ENCODE results near the gene TBX19. TPM values are rescaled to one million over a fixed set of nuclear protein-coding genes. Genes with fewer than 3 reads are reported as not detected.

The TBX19 gene
- total RNA-seq, 4 donors from 2014 or later: 0.45 to 2.8 (median 1.4) TPM

DNA sequence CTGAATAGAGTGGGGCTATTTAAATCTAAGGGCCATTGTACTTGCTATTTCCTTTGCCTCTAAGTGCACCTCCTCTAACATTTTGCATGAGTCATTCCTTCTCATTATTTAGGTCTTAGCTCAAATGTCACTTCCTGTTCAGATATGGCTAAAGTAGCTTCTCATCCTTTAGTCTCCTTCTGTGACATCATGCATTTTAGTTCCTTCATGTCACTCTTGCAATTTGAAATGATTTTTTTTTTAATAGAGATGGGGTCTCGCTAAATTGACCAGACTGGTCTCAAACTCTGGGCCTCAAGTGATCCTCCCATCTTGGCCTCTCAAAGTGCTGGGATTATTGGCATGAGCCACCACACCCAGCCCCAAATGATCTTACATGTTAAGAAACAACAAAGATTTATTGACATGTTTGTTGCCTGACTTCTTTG, 6.6 kb downstream of the TBX19 start:
- TF ChIP-seq POLR2A (IDR thresholded peaks at IDR 0.05): no peak
- TF ChIP-seq POLR2AphosphoS5 (IDR thresholded peaks at IDR 0.05): no peak
- no peak for TF ChIP-seq EP300 (IDR thresholded peaks at IDR 0.05)
- TF ChIP-seq, protein P1, sequence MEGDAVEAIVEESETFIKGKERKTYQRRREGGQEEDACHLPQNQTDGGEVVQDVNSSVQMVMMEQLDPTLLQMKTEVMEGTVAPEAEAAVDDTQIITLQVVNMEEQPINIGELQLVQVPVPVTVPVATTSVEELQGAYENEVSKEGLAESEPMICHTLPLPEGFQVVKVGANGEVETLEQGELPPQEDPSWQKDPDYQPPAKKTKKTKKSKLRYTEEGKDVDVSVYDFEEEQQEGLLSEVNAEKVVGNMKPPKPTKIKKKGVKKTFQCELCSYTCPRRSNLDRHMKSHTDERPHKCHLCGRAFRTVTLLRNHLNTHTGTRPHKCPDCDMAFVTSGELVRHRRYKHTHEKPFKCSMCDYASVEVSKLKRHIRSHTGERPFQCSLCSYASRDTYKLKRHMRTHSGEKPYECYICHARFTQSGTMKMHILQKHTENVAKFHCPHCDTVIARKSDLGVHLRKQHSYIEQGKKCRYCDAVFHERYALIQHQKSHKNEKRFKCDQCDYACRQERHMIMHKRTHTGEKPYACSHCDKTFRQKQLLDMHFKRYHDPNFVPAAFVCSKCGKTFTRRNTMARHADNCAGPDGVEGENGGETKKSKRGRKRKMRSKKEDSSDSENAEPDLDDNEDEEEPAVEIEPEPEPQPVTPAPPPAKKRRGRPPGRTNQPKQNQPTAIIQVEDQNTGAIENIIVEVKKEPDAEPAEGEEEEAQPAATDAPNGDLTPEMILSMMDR (IDR thresholded peaks at IDR 0.05): no peak
- H3K36me3 ChIP-seq: no peaks in the 10 kb centered on the region
- no peaks in the 10 kb centered on the region for H3K4me1 ChIP-seq
- H3K9me3 ChIP-seq: no peaks in the 10 kb centered on the region
- no peak overlapping the region for H3K4me3 ChIP-seq
- 100% methylated on average over 1 of the region's 1 CpG for WGBS, 2 donors (ENCODE audit: low coverage in 1 of 2)
- H3K27me3 ChIP-seq: no peaks in the 10 kb centered on the region
- ATAC-seq: no peak
- H3K27ac ChIP-seq: no peak overlapping the region

- TF ChIP-seq EP300 (IDR thresholded peaks at IDR 0.05) (no peak), POLR2AphosphoS5 (IDR thresholded peaks at IDR 0.05) (no peak), POLR2A (IDR thresholded peaks at IDR 0.05) (no peak)
- TF ChIP-seq, protein P1 (IDR thresholded peaks at IDR 0.05): no peak
- ATAC-seq: no peak
- Histone ChIP-seq H3K4me1 (no peaks in the 10 kb centered on the region), H3K27ac (no peak overlapping the region), H3K9me3 (no peaks in the 10 kb centered on the region), H3K36me3 (no peaks in the 10 kb centered on the region), H3K4me3 (no peak overlapping the region), H3K27me3 (no peaks in the 10 kb centered on the region)
- WGBS, 2 donors (ENCODE audit: low coverage in 1 of 2): 72 to 92% methylated on average over 3 of the region's 3 CpGs
Observed at GRCh38 chr1:168288311-168289052, 7.8 kb downstream of the TBX19 start.

DNA sequence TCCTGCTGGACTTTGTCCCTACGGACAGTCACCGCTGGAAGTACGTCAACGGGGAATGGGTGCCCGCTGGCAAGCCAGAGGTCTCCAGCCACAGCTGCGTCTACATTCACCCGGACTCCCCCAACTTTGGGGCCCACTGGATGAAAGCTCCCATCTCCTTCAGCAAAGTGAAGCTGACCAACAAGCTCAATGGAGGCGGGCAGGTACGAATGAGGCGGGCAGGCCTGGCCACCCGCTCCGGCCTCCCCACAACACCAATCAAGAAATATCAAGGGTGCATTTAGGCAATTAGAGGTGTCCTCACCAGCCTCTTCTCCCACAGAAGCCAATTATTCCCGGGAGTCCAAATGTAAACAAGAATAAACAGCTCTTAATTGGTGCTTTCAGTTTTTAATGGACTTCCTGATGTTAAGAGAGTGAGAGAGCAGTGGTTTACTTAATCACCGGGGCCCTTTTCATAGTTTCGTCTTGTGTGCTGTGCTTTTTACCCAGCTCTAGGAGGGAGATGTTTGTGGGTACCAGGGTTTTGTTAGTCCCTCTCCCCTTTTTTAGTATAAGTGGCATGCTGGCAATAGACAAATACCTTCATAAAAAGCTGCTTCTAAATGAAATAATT, 10.7 kb downstream of the TBX19 start:
- H3K27me3 ChIP-seq: no peaks in the 10 kb centered on the region
- no peak overlapping the region for H3K27ac ChIP-seq
- H3K36me3 ChIP-seq: peaks cover 0 to 3% of the 10 kb centered on the region in 2 donors
- WGBS, 2 donors (ENCODE audit: low coverage in 1 of 2): 40 to 77% methylated on average over 1 to 3 of the region's 15 CpGs
- no peaks in the 10 kb centered on the region for H3K9me3 ChIP-seq
- H3K4me3 ChIP-seq: no peak overlapping the region
- no peak for ATAC-seq
- no peaks in the 10 kb centered on the region for H3K4me1 ChIP-seq
- no peak for TF ChIP-seq POLR2AphosphoS5 (IDR thresholded peaks at IDR 0.05)
- no peak for TF ChIP-seq POLR2A (IDR thresholded peaks at IDR 0.05)
- TF ChIP-seq, protein P1 (IDR thresholded peaks at IDR 0.05): no peak

GRCh38 chr1:168293356-168293755, 12.7 kb downstream of the TBX19 start:
- H3K4me3 ChIP-seq: no peak overlapping the region
- no peaks in the 10 kb centered on the region for H3K4me1 ChIP-seq
- no peak for ATAC-seq
- H3K36me3 ChIP-seq: peaks cover 0 to 3% of the 10 kb centered on the region in 2 donors
- TF ChIP-seq, protein P1 (IDR thresholded peaks at IDR 0.05): no peak
- TF ChIP-seq POLR2A (IDR thresholded peaks at IDR 0.05) (no peak), POLR2AphosphoS5 (IDR thresholded peaks at IDR 0.05) (no peak), EP300 (IDR thresholded peaks at IDR 0.05) (no peak)
- H3K27ac ChIP-seq: no peak overlapping the region
- H3K27me3 ChIP-seq: no peaks in the 10 kb centered on the region
- H3K9me3 ChIP-seq: no peaks in the 10 kb centered on the region
- WGBS, 2 donors (ENCODE audit: low coverage in 1 of 2): no CpG with 5 or more reads among the region's 1 CpG

Measured in gastroesophageal sphincter (tissue), 4 donors.